HFF-Myc (cell line): ENCODE measurements around the gene TIE1.

Experiments used
- DNase-seq: peaks from one replicate; pipeline ENCODE4 v3.0.0-alpha.2; 2011; ENCODE audit warnings: low read depth; ENCODE audit errors: extremely low read depth
- H3K4me3 ChIP-seq: replicated peaks from 2 replicates; pipeline ENCODE4 v1.5.1; 2011; ENCODE audit warnings: low read depth, mild to moderate bottlenecking, control low read depth, low read length
- CTCF ChIP-seq: IDR thresholded peaks from 2 replicates; pipeline ENCODE4 v1.5.1; 2012; ENCODE audit warnings: mild to moderate bottlenecking, low read depth, low read length, control low read depth; ENCODE audit errors: missing control alignments

Gene TIE1

DNA sequence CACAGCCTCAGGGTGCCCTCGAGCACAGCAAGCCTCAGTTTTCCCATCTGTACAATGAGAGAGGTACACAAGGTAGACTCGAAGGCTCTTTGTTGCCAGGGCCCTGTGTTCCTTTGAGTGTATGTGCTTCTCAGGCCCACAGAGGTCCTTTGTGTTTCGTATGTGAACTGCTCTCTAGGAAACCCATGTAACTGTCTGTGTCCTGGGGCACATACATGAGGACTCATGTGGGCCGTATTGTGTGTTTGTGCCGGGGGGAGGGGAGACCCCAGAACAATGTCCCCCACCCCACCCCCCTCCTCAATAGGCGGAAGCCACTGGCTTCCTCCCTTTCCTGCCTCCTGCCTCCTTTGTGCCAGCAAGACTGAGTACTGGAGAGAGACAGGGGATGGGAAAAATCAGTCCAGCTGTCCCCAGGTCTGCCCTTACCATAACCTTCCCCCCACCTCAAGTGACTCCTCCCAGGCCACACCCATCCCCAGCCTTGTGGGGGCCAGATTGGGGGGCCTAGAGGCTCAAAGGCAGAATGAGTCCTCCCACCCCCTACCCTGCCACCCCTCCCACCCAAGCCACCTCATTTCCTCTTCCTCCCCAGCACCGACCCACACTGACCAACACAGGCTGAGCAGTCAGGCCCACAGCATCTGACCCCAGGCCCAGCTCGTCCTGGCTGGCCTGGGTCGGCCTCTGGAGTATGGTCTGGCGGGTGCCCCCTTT is at the start of gene TIE1:
Gene TIE1, plus strand, starts transcription at position 605 of the 717 bp plus-strand sequence. Its CDS starts 90 bp downstream, at position 695.
- H3K4me3 ChIP-seq, result no peak within 1 kb of the TSS
- TF ChIP-seq CTCF, result no peak
- no peak for DNase-seq

GRCh38 chr1:43251024-43251423 is 49.8 kb upstream of the TIE1 start:
- no peak overlapping the region for H3K4me3 ChIP-seq
- no peak for TF ChIP-seq CTCF
- DNase-seq, result no peak

DNA sequence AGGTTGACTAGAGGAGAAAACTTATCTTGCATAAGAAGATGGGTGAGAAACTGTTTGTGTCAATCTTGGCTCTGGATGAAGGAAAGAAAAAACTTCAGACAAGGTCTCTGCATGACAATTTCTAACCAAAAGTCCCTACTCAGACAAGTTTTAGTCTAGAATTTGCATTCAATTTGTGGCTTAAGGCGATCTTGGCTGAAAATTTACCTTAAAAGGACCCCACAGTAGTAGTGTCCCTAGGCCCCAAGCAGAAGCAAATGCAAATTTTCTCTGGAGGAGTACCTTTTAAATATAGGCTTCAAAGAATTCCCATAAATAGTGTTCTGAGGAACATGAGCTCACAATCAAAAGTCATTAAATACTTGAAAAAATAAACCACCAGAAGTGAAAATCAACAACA is 48.6 kb upstream of the TIE1 start:
- no peak for DNase-seq
- H3K4me3 ChIP-seq, result no peak overlapping the region
- no peak for TF ChIP-seq CTCF

GRCh38 chr1:43253173-43253572 is 47.6 kb upstream of the TIE1 start:
- TF ChIP-seq CTCF, result no peak
- H3K4me3 ChIP-seq, result no peak overlapping the region
- no peak for DNase-seq

DNA sequence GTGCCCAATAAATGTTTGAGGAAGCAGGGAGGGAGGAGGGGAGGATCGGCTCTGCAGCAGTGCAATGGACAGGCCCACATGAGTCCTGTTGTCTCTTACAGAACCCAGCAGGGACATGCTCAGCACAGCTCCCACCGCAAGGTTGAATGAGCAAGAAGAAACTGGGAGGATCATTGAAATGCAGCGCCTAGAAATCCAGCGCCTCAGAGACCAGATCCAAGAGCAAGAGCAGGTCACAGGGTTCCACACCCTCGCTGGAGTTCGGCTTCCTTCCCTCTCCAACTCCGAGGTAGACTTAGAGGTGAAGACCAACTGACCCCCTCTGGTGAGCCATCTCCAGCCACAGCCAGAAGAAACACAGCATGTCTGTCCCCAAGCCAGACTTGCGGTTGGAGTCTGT is 46.9 kb upstream of the TIE1 start:
- TF ChIP-seq CTCF, result no peak

GRCh38 chr1:43255438-43256210 is 45.2 kb upstream of the TIE1 start:
- no peak overlapping the region for H3K4me3 ChIP-seq

More for the DNA sequence above, 46.9 kb upstream of the TIE1 start:
- DNase-seq, result no peak
- H3K4me3 ChIP-seq, result no peak overlapping the region

More at GRCh38 chr1:43255438-43256210, 45.2 kb upstream of the TIE1 start:
- DNase-seq, result no peak
- no peak for TF ChIP-seq CTCF
